HCT116 (cell line): ENCODE data around the gene ARMH3. TPM values are rescaled to one million over a fixed set of nuclear protein-coding genes. Genes with fewer than 3 reads are reported as not detected.

Experiments
- ATAC-seq: fragments of 200-7000 bp; cut with Tn5 transposase; 2 replicates; pipeline ENCODE4 v1.9.1; 2020; ENCODE audit warnings: mild to moderate bottlenecking, moderate library complexity
- BruUV-seq: library from RNA; stranded (reverse); fragments of 400-500 nt; replicated peaks from 2 replicates; lab custom pipeline; 2021; lab: Mats Ljungman, UMichigan
- CTCF ChIA-PET: fragments of 300-600 bp; sonication (Branson Sonifier 250); formaldehyde crosslinking; loops from one replicate; lab custom pipeline; 2021; ENCODE audit warnings: antibody characterized with exemption; lab: Charles Lee
- POLR2A ChIA-PET: fragments of 300-600, 350-600 bp; sonication (Branson Sonifier 250); formaldehyde crosslinking; loops from one replicate; lab custom pipeline; 2021; ENCODE audit warnings: antibody characterized with exemption; lab: Charles Lee
- RAD21 ChIA-PET, 2 experiments: fragments of 300-600 bp; sonication (Branson Sonifier 250); formaldehyde crosslinking; loops; one replicate each; lab custom pipeline; 2023; ENCODE audit warnings: low total read pairs in 2 of 2; ENCODE audit not compliant: uncharacterized antibody in 2 of 2, unreplicated experiment in 2 of 2, low non-redundant PET in 1 of 2; lab: Charles Lee
- DNase-seq: peaks from one replicate; pipeline ENCODE4 v3.0.0-alpha.2; 2010; ENCODE audit warnings: low read depth, low spot score
- H2AFZ ChIP-seq: fragments of 200-600 bp; shearing (Covaris generic), sonication (generic); 2 replicates; pipeline ENCODE4 v1.6.1; 2017; ENCODE audit warnings: low read depth, mixed run types, mixed read lengths, antibody characterized with exemption, low read length; ENCODE audit not compliant: poor library complexity, severe bottlenecking
- H3K27ac ChIP-seq: 2 replicates; pipeline ENCODE4 v1.5.1; 2012; ENCODE audit warnings: low read depth, low read length
- H3K27me3 ChIP-seq: fragments of 200-600 bp; sonication (generic); 2 replicates; pipeline ENCODE4 v1.6.1; 2016; ENCODE audit warnings: mixed run types, low read length, mixed read lengths; ENCODE audit not compliant: insufficient read depth
- H3K36me3 ChIP-seq, 2 experiments: fragments of 200-500 bp in 1 of 2; fragments of 200-600 bp in 1 of 2; sonication (Bioruptor generic) in 1 of 2; sonication (generic) in 1 of 2; 2 replicates each; pipeline versions ENCODE4 v1.5.1 to v1.6.1; 2014 to 2016; ENCODE audit warnings: low read length in 2 of 2, inconsistent platforms in 1 of 2, mixed read lengths in 1 of 2, mixed run types in 1 of 2; ENCODE audit not compliant: insufficient read depth in 2 of 2, control insufficient read depth in 1 of 2
- H3K4me1 ChIP-seq, 2 experiments: fragments of 200-600 bp in 1 of 2; sonication (generic) in 1 of 2; 2 replicates each; pipeline versions ENCODE4 v1.5.1 to v1.6.1; 2012 to 2017; ENCODE audit warnings: low read length in 2 of 2, inconsistent platforms in 1 of 2, mild to moderate bottlenecking in 1 of 2, mixed read lengths in 1 of 2, mixed run types in 1 of 2, moderate library complexity in 1 of 2; ENCODE audit not compliant: insufficient read depth in 2 of 2, control insufficient read depth in 1 of 2
- H3K4me2 ChIP-seq: fragments of 200-600 bp; sonication (generic); 2 replicates; pipeline ENCODE4 v1.6.1; 2017; ENCODE audit warnings: mixed run types, low read length, mixed read lengths
- H3K4me3 ChIP-seq, 2 experiments: fragments of 200-600 bp in 1 of 2; sonication (generic) in 1 of 2; replicated peaks in 1 of 2; 2 replicates each; pipeline ENCODE4 v1.5.1; 2011 to 2016; ENCODE audit warnings: low read length in 2 of 2, control low read depth in 1 of 2, low read depth in 1 of 2, mild to moderate bottlenecking in 1 of 2, mixed read lengths in 1 of 2, mixed run types in 1 of 2
- H3K79me2 ChIP-seq: fragments of 200-600 bp; sonication (generic); 2 replicates; pipeline ENCODE4 v1.6.1; 2017; ENCODE audit warnings: mild to moderate bottlenecking, mixed run types, low read length, moderate library complexity, mixed read lengths; ENCODE audit not compliant: insufficient read depth
- H3K9ac ChIP-seq: fragments of 200-600 bp; sonication (generic); 2 replicates; pipeline ENCODE4 v1.6.1; 2016; ENCODE audit warnings: low read length, mixed read lengths
- H3K9me2 ChIP-seq: fragments of 200-600 bp; sonication (generic), shearing (Covaris generic); 2 replicates; pipeline ENCODE4 v1.6.1; 2017; ENCODE audit warnings: mixed run types, mild to moderate bottlenecking, moderate library complexity; ENCODE audit not compliant: insufficient read depth
- H3K9me3 ChIP-seq, 2 experiments: fragments of 200-500 bp in 1 of 2; fragments of 200-600 bp in 1 of 2; sonication (Bioruptor generic) in 1 of 2; sonication (generic) in 1 of 2; 2 replicates each; pipeline ENCODE4 v1.6.1; 2014 to 2017; ENCODE audit warnings: low read length in 2 of 2, mixed read lengths in 2 of 2, inconsistent platforms in 1 of 2, low read depth in 1 of 2, mild to moderate bottlenecking in 1 of 2, mixed run types in 1 of 2, moderate library complexity in 1 of 2; ENCODE audit not compliant: control insufficient read depth in 1 of 2, insufficient read depth in 1 of 2
- H4K20me1 ChIP-seq: fragments of 200-600 bp; sonication (generic), shearing (Covaris generic); 2 replicates; pipeline ENCODE4 v1.6.1; 2017; ENCODE audit warnings: mixed run types, mild to moderate bottlenecking, moderate library complexity; ENCODE audit not compliant: insufficient read depth
- CBX3 ChIP-seq: IDR thresholded peaks from 2 replicates; pipeline ENCODE4 v1.6.1; 2012; ENCODE audit warnings: low read depth
- CEBPB ChIP-seq: IDR thresholded peaks from 2 replicates; pipeline ENCODE4 v1.6.1; 2012; ENCODE audit warnings: low read depth
- EZH2phosphoT487 ChIP-seq: fragments of 200-600 bp; IDR thresholded peaks from 2 replicates; pipeline ENCODE4 v1.6.1; 2018; ENCODE audit warnings: antibody characterized with exemption, borderline replicate concordance
- FOSL1 ChIP-seq: IDR thresholded peaks from 2 replicates; pipeline ENCODE4 v1.6.1; 2012; ENCODE audit warnings: low read depth
- RAD21 ChIP-seq: IDR thresholded peaks from 2 replicates; pipeline ENCODE4 v1.6.1; 2012; ENCODE audit warnings: low read depth, mild to moderate bottlenecking
- SP1 ChIP-seq: IDR thresholded peaks from 2 replicates; pipeline ENCODE4 v1.6.1; 2012; ENCODE audit warnings: low read depth
- SRF ChIP-seq: IDR thresholded peaks from 2 replicates; pipeline ENCODE4 v1.6.1; 2012; ENCODE audit warnings: low read depth
- YY1 ChIP-seq: IDR thresholded peaks from 2 replicates; pipeline ENCODE4 v1.6.1; 2011; ENCODE audit warnings: low read length, low read depth, moderate library complexity, mild to moderate bottlenecking; ENCODE audit not compliant: insufficient replicate concordance; ENCODE audit errors: extremely low read depth
- ZFX ChIP-seq: fragments of 450-650 bp; IDR thresholded peaks from 2 replicates; pipeline ENCODE4 v1.6.1; 2017
- ZNF274 ChIP-seq: fragments of 200-500 bp; sonication (Bioruptor generic); IDR thresholded peaks from 2 replicates; pipeline ENCODE4 v1.6.1; 2014; ENCODE audit warnings: mild to moderate bottlenecking, low read depth, low read length, inconsistent platforms
- intact Hi-C: fragments of 100-400 bp; cut with micrococcal nuclease; formaldehyde crosslinking; loops from 2 replicates; pipeline ENCODE4 v1.10.0; 2022
- total RNA-seq: library from RNA; stranded (reverse); gene quantifications from one replicate; pipeline ENCODE4 v1.2.1, GENCODE V29; 2021; ENCODE audit not compliant: unreplicated experiment
- TF ChIP-seq, protein P1 (sequence below): IDR thresholded peaks from 2 replicates; pipeline ENCODE4 v1.6.1; 2012
- TF ChIP-seq, protein P2 (sequence below), 3 experiments: fragments of 200-600 bp in 1 of 3; sonication (generic) in 1 of 3; IDR thresholded peaks in 2 of 3; conservative IDR thresholded peaks in 1 of 3; 2 replicates each; pipeline ENCODE4 v1.5.1; 2012 to 2017; ENCODE audit warnings: low read depth in 2 of 3, low read length in 2 of 3, antibody characterized with exemption in 1 of 3, borderline replicate concordance in 1 of 3, control low read depth in 1 of 3, mild to moderate bottlenecking in 1 of 3, mixed read lengths in 1 of 3, mixed run types in 1 of 3, moderate library complexity in 1 of 3; ENCODE audit not compliant: insufficient read depth in 1 of 3
- TF ChIP-seq, protein P3 (sequence below): IDR thresholded peaks from 2 replicates; pipeline ENCODE4 v1.6.1; 2011; ENCODE audit warnings: mild to moderate bottlenecking, low read length, moderate library complexity; ENCODE audit not compliant: insufficient replicate concordance; ENCODE audit errors: extremely low read depth

ARMH3 gene
- total RNA-seq, 1 experiment from 2014 or later = 30.4 TPM

DNA sequence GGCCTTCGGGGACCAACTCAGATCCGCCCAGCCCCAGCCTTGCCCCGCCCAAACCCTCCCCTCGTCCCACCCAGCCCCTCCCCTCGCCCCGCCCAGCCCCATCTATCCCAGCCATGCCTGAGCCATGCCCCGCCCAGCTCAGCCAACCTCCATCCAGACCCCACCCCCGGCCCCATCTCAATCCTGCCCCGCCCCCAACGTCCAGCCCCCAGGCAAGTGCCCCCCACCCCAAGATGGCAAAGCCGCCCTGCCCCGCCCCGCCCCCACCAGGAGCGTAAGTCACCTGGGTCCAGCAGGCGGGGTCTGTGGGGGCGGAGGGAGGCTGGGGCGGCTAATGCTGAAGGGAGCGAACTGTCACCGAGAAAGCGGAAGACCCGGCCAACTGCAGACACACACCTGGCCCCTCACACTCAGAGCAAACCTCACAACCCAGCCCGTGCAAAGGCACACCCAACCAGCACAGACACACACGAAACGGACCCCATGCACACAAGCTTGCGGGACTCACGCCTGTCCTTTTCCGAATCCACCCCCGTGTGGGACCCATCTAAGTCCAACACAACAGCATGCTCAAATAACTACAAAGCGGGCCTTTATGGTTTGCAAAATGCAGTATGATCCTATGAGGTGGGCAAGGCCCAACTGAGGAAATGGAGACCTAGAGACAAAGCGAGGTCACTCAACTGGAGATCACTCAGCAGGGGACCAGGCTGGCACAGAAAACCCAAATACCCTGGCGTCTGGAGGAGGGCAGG lies 226.2 kb downstream of the ARMH3 start:
- RAD21 ChIA-PET = no interaction called here
- ATAC-seq = no peak
- CTCF ChIA-PET = interaction anchor here (0.9 to 1.4 kb wide), 2 partner anchors 9 to 11 kb away, joined by 3 to 7 read pairs; no protein-coding TSS in a partner anchor
- H3K4me2 ChIP-seq = peak overlapping the region; percentile 95
- no peaks in the 10 kb centered on the region for H3K9me2 ChIP-seq
- TF ChIP-seq CBX3 (no peak), YY1 (no peak), ZFX (no peak), FOSL1 (no peak), CEBPB (no peak), SP1 (no peak), ZNF274 (no peak), SRF (no peak), RAD21 (no peak), EZH2phosphoT487 (no peak)
- TF ChIP-seq, protein P1, sequence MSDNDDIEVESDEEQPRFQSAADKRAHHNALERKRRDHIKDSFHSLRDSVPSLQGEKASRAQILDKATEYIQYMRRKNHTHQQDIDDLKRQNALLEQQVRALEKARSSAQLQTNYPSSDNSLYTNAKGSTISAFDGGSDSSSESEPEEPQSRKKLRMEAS = no peak
- TF ChIP-seq, protein P2, sequence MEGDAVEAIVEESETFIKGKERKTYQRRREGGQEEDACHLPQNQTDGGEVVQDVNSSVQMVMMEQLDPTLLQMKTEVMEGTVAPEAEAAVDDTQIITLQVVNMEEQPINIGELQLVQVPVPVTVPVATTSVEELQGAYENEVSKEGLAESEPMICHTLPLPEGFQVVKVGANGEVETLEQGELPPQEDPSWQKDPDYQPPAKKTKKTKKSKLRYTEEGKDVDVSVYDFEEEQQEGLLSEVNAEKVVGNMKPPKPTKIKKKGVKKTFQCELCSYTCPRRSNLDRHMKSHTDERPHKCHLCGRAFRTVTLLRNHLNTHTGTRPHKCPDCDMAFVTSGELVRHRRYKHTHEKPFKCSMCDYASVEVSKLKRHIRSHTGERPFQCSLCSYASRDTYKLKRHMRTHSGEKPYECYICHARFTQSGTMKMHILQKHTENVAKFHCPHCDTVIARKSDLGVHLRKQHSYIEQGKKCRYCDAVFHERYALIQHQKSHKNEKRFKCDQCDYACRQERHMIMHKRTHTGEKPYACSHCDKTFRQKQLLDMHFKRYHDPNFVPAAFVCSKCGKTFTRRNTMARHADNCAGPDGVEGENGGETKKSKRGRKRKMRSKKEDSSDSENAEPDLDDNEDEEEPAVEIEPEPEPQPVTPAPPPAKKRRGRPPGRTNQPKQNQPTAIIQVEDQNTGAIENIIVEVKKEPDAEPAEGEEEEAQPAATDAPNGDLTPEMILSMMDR (IDR thresholded peaks at IDR 0.05 in 2 of 3, conservative IDR thresholded peaks at IDR 0.05 in 1 of 3; ENCODE audit: borderline replicate concordance in 1 of 3, insufficient read depth in 1 of 3, low read depth in 2 of 3, low read length in 2 of 3) = no peak
- TF ChIP-seq, protein P3, sequence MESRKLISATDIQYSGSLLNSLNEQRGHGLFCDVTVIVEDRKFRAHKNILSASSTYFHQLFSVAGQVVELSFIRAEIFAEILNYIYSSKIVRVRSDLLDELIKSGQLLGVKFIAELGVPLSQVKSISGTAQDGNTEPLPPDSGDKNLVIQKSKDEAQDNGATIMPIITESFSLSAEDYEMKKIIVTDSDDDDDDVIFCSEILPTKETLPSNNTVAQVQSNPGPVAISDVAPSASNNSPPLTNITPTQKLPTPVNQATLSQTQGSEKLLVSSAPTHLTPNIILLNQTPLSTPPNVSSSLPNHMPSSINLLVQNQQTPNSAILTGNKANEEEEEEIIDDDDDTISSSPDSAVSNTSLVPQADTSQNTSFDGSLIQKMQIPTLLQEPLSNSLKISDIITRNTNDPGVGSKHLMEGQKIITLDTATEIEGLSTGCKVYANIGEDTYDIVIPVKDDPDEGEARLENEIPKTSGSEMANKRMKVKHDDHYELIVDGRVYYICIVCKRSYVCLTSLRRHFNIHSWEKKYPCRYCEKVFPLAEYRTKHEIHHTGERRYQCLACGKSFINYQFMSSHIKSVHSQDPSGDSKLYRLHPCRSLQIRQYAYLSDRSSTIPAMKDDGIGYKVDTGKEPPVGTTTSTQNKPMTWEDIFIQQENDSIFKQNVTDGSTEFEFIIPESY = no peak
- no peaks in the 10 kb centered on the region for H3K9me3 ChIP-seq
- H2AFZ ChIP-seq = no peak overlapping the region
- DNase-seq = no peak
- H3K27ac ChIP-seq = peak overlapping the region; percentile 93
- POLR2A ChIA-PET = interaction anchor here (1.3 to 1.4 kb wide), 2 partner anchors 10 to 11 kb away, joined by 5 read pairs; partner anchors contain the start of gene OGA
- H3K9ac ChIP-seq = peak overlapping the region; percentile 67
- no peaks in the 10 kb centered on the region for H4K20me1 ChIP-seq
- H3K4me3 ChIP-seq = peak overlapping the region in 1 of 2 experiments; percentile 58; a peak in 1 of 4 replicates
- no peaks in the 10 kb centered on the region for H3K27me3 ChIP-seq
- intact Hi-C loops = no loop called here
- no TSS peak for BruUV-seq
- no peaks in the 10 kb centered on the region for H3K79me2 ChIP-seq
- H3K36me3 ChIP-seq = no peaks in the 10 kb centered on the region
- peaks cover 17 to 30% of the 10 kb centered on the region in 2 experiments for H3K4me1 ChIP-seq
